ENCODE results near the gene FBXL17.

The FBXL17 gene

GRCh38 chr5:107945061-107945460 lies 436.8 kb downstream of the FBXL17 start:
- no peak for DNase-seq

GRCh38 chr5:107943923-107944322 lies 438.0 kb downstream of the FBXL17 start:
- no peak for DNase-seq

GRCh38 chr5:107941036-107941435 lies 440.9 kb downstream of the FBXL17 start:
- no peak for DNase-seq

GRCh38 chr5:107937651-107938355 lies 444.1 kb downstream of the FBXL17 start:
- no peak for DNase-seq

GRCh38 chr5:107937204-107937603 lies 444.7 kb downstream of the FBXL17 start:
- DNase-seq: no peak

- no peak for DNase-seq
Observed at GRCh38 chr5:107936515-107936914, 445.4 kb downstream of the FBXL17 start.

GRCh38 chr5:107935645-107936044 lies 446.3 kb downstream of the FBXL17 start:
- no peak for DNase-seq

GRCh38 chr5:107933326-107933725 lies 448.6 kb downstream of the FBXL17 start:
- no peak for DNase-seq

GRCh38 chr5:107930891-107931290 lies 451.0 kb downstream of the FBXL17 start:
- no peak for DNase-seq

GRCh38 chr5:107930092-107930491 lies 451.8 kb downstream of the FBXL17 start:
- peak; percentile 4 for DNase-seq

GRCh38 chr5:107929080-107929479 lies 452.8 kb downstream of the FBXL17 start:
- DNase-seq: no peak

- DNase-seq: no peak
Observed at GRCh38 chr5:107926121-107926520, 455.8 kb downstream of the FBXL17 start.

- DNase-seq: no peak
Observed at GRCh38 chr5:107925200-107925599, 456.7 kb downstream of the FBXL17 start.

GRCh38 chr5:107919969-107920368 lies 461.9 kb downstream of the FBXL17 start:
- DNase-seq: no peak

GRCh38 chr5:107919361-107919760 lies 462.5 kb downstream of the FBXL17 start:
- no peak for DNase-seq

- peak; percentile 32 for DNase-seq
Observed at GRCh38 chr5:107917983-107918382, 463.9 kb downstream of the FBXL17 start.

- no peak for DNase-seq
Observed at GRCh38 chr5:107916731-107917725, 464.9 kb downstream of the FBXL17 start.

GRCh38 chr5:107915176-107915812 lies 466.6 kb downstream of the FBXL17 start:
- DNase-seq: peak; percentile 8

GRCh38 chr5:107913494-107913893 lies 468.4 kb downstream of the FBXL17 start:
- DNase-seq: no peak

- DNase-seq: no peak
Observed at GRCh38 chr5:107900721-107901120, 481.2 kb downstream of the FBXL17 start.

- peak; percentile 25 for DNase-seq
Observed at GRCh38 chr5:107894361-107894760, 487.5 kb downstream of the FBXL17 start.

- peak; percentile 80 for DNase-seq
Observed at GRCh38 chr5:107893642-107894041, 488.3 kb downstream of the FBXL17 start.

GRCh38 chr5:107889387-107889786 lies 492.5 kb downstream of the FBXL17 start:
- DNase-seq: no peak
